NCI-H2227 (cell line): Measurements from ENCODE around the gene IL1RAPL2.
"Not testable (repeated sequence)": the region's sequence is repeated elsewhere in the genome, so short reads cannot be mapped to it uniquely, and the experiment has no call there.

Experiments
- DNase-seq: peaks from one replicate; lab custom pipeline; 2025; ENCODE audit not compliant: unreplicated experiment; lab: John Stamatoyannopoulos, UW

IL1RAPL2 gene

GRCh38 chrX:104852241-104852640 is 286.2 kb downstream of the IL1RAPL2 start:
- no peak for DNase-seq

- DNase-seq: no peak
Measured at GRCh38 chrX:104854188-104854587, 288.2 kb downstream of the IL1RAPL2 start.

- DNase-seq: no peak
Measured at GRCh38 chrX:104854790-104855340, 288.9 kb downstream of the IL1RAPL2 start.

DNA sequence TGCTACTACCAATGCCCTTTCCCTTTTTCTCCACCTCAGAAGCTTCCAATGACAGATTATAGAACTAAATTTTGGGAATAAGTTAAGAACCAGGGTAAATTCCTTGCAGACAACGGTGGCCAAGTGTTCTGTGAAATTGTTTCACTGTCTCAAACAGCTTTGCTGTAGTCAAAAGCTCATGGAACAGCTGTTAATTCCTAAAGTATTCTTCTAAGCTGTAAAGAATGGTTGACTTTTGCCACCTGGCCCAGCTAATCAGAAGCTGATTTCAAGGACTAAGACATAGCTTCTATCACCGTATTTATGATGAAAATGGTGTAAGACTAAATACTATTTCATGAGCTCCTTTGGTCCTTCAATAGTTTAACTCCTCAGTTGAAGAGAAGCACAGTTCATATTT is 297.5 kb downstream of the IL1RAPL2 start:
- DNase-seq: no peak

DNA sequence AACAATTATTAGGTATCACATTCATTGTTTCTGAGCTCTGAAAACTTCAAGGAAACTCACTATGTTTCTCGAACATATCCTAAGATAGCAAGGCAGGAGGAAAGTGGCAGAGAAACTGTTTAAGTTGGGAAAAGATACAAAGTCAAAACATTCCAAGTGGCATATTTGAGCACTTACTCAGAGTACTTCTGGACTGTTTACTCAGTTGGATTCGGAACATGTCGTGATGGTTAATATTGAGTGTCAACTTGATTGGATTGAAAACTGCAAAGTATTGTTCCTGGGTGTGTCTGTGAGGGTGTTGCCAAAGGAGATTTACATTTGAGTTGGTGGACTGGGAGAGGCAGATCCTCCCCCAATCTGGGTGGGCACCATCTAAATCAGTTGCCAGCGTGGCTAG is 298.3 kb downstream of the IL1RAPL2 start:
- DNase-seq: no peak

DNA sequence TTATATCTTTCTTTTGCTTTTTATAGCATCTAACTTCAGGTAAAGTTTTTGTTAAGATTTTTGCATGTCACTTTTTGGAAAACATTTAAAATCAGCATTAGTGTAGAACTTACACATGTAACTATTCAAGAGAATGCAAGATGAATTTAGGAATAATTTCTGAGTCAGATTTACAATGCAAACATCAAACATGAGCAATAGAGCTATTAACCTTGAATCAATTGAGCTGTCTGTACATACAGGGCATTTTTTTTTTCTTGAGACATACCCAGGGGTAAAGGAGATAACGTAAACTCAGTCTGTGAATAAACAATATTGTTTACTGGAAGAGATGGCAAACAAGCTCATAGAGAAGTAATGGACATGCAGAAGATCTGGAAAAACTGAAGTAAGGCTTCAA is 311.5 kb downstream of the IL1RAPL2 start:
- DNase-seq: no peak

GRCh38 chrX:104902070-104902469 is 336.1 kb downstream of the IL1RAPL2 start:
- DNase-seq: no peak

DNA sequence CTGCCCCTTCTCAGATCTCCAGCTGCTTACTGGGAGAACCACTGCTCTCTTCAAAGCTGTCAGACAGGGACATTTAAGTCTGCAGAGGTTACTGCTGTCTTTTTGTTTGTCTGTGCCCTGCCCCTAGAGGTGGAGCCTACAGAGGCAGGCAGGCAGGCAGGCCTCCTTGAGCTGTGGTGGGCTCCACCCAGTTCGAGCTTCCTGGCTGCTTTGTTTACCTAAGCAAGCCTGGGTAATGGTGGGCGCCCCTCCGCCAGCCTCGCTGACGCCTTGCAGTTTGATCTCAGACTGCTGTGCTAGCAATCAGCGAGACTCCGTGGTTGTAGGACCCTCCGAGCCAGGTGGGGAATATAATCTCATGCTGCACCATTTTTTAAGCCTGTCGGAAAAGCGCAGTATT is 343.7 kb downstream of the IL1RAPL2 start:
- DNase-seq: not testable (repeated sequence)

DNA sequence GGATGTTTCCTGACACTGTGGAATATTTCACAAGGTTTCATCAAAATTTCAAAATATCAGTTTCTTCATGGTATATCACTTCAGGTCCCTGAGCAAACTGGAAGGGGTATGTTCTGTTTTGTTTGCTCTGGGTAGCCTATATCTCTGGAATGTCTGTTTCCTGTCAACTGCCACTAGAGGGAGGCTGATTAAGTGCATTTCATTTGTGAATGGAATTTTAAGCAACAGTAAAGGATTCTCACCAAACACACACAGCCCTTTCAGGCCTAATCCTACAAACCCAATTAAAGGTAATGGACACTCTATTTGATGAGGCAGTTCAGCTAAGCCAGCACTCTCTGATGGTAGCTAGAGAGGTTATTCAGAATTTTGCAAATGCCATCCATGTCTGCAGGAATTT is 347.3 kb downstream of the IL1RAPL2 start:
- no peak for DNase-seq

DNA sequence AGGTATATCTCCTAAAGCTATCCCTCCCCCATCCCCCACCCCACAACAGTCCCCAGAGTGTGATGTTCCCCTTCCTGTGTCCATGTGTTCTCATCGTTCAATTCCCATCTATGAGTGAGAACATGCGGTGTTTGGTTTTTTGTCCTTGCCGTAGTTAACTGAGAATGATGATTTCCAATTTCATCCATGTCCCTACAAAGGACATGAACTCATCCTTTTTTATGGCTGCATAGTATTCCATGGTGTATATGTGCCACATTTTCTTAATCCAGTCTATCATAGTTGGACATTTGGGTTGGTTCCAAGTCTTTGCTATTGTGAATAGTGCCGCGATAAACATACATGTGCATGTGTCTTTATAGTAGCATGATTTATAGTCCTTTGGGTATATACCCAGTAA is 348.7 kb downstream of the IL1RAPL2 start:
- not testable (repeated sequence) for DNase-seq

DNA sequence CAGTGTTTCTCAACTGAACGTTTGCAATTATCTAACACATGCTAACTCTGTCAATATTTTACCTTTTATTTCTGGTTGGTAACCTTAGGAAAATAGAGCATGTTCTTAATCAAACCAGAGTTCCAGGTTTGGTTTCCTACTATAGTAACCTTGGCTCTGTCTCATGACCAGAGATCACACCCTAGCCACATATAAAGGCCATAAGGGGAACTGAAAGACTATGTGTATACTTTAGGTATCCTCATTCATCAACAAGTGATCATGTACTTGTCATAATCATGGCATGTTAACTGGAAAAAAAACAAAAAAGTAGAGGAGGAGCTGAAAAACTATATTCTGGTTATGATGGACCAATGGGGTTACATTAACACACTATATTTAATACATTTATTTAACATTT is 352.1 kb downstream of the IL1RAPL2 start:
- DNase-seq: no peak

DNA sequence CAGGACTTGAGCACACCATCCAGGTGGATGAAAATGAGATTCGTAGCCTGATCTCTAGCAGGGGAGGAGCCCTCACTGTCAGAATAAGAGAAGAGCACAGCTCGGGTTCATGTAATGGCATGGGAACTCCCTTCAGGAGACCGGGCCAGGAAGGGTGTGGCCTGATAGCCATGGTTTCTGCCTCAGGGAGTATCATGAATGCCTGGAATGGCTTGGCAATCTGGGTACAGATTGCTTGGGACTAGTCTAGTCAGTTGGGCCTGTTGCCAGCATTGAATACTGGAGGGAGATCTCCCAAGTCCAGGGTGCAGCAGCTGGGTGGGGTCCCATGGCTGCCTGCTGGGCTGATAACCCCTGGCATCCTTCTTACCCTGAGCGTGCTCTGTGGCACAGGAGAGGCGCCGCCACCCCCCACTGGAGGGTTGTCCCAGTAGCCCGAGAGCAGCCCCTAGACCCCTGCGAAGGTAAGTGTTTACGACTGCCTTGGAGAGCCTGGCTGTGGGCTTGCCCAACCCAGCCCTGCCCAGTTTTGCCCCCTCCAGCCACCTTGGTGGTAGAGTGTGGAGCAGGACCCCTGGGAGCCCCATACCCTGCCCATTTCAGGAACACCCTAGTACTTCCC is 355.7 kb downstream of the IL1RAPL2 start:
- no peak for DNase-seq

DNA sequence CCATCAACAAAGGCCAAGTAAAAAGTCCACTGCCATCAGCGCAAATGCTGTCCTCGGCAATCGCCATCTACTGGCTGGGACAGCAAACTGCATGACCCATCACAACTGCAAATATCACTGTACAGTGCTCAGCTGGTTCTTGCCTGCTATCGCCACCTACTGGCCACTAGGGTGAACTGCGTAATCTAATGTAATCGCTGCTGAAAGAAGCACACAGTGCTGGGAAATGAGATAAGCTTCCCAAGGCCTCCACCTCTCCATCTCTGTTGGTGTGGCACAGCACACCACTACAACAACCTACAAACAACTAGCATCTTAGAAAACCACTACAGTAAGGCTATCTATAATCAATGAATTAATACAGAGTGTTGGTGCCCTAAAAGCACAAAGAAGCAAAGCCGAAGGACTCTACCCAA is 356.2 kb downstream of the IL1RAPL2 start:
- peak; percentile 81 for DNase-seq

DNA sequence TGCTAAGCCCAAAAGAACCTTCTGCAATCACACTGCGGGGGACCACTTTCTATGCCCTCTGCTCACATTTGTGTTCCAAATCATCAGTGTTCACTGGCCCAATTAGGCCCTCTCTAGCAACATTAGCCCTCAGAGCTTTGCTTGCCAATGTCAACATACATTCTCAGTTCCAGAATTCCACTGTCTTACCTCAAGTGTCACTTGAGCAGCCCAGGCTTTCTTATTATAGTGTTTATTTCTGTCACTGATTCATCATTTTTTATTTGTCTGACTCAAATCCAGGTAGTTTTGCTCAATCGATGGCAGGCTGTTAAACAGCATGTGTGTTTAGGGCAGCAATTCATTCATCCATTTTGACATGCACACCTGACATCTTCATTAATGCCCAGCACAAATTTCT is 363.3 kb downstream of the IL1RAPL2 start:
- no peak for DNase-seq

DNA sequence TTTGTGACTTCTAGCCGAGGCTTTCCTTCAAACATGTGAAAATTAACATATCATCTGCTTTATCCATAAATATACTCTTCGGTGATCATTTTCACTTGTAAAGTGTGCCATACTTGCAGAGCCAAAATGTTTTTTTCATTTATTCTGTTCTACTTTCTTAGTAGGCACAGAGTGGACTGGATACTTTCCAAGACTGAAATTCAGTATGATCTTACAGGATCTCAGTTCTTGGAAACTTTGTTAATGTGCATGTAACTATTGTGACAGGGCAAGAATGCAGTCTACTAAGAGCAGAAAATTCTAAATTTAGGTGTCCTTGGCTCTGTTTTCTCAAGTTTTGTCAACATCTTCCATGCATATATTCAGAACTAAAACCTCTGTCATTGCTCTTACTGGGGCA is 369.6 kb downstream of the IL1RAPL2 start:
- no peak for DNase-seq

DNA sequence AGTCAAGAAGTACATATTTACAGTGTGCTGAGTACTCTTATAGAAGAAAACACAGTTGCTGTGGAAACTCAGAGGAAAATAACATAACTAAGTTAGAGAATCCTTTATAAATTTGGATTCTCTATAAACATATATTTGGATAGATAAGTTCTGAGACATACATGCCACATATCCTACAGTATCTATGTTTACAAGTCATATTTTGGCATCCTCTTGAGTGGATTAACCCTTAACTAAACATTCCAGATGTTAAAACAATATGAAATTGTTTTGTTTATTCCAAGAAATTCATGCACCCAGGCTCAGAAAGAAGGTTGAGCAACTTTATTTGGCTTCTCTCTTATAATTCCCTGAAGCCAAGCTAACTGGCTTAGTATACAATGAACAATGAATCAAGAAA is 387.3 kb downstream of the IL1RAPL2 start:
- no peak for DNase-seq

DNA sequence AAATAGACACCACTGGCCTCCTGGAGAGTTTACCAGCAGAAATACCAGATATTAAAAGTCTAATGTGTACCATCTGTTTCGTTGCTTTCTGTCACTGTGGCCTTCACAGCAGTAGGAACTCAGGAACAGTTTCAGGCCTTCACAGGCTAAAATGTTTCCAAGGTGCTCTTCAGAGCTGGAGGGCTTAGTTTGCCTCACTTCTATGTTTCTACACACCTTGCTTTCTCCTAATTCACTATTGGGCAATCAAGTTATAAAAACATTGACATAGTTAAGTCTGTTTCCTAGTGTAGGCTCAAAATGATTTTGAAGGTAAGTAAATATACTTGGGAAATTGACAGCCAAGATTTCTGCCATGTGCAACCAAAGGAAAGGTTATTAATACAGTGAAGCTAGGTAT is 395.9 kb downstream of the IL1RAPL2 start:
- no peak for DNase-seq

DNA sequence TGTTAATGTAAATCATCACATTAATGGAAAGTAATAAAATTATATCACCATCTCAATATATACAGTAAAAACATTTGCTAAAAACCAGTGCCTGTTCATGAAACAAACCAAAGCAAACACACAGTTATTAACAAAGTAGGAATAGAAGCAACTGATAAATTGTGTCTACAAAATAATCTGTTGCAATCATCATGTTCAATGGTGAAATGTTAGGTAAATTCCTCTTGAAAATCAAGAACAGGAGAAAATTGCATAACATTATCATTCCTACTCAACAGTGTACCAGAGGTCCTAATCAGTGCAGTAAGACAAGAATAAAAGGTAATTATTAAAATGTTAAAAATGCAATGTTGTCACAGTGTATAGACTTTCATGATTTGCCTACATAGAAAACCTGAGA is 402.2 kb downstream of the IL1RAPL2 start:
- no peak for DNase-seq

DNA sequence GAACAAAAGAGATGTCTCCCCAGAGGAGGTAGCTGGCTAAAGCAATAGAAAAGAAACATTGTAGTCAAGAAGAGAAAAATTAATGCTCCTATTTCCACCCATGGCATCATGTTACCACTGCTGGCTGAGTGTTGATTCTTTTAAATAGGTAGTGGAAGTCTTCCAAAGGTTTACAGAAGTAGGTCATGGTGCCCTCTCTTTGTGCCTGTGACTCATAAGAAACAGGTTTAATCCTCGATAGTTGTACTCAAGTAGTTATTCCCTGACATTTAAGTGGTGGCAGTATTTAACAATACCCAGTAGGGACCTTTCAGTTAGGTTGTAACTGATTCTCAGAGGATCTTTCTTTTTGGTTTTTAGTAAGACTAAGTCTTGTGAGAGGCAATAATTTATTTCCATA is 406.7 kb downstream of the IL1RAPL2 start:
- no peak for DNase-seq

DNA sequence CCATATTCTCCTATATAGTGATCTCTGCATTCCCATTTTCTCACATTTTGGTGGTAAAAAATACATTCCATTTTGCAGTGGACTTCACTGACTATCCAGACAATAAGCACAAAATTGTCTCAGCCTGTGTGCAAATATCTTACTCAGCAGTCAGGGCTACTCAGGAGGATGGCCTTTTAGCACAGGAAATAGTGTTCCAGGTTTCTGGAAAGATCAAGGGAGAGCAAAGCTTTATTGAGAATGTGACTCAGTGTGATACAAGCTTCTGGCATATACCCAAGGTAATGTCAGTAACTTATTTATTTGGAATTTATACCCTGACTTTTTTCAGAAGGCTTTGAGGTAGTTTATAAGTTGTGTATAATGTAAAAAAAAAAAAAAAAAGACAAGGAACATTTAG is 421.1 kb downstream of the IL1RAPL2 start:
- no peak for DNase-seq

GRCh38 chrX:104988038-104988437 is 422.0 kb downstream of the IL1RAPL2 start:
- DNase-seq: no peak

GRCh38 chrX:104995546-104995945 is 429.5 kb downstream of the IL1RAPL2 start:
- DNase-seq: no peak

DNA sequence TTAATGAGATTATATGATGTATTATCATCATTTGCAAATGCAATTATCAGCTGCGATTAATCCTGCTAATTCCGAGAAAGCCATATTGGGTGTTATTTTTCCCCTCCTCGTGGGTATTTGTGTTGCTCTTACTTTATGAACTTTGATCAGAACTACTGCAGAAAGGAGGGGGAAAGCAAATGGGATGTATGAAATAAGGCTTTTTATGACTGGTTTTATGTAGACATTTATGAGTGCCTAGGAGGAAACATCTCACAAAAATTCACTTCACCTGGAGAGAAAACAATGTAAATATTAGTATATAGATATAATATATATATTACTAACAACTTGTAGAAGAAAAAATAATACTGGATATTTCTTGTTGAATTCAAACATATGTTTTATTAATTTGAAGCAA is 440.1 kb downstream of the IL1RAPL2 start:
- no peak for DNase-seq
